H1 (cell line): Measurements from ENCODE around the gene CAPN7. TPM values are rescaled to one million over a fixed set of nuclear protein-coding genes. Genes with fewer than 3 reads are reported as not detected.

Source experiments
- CTCF ChIA-PET: fragments of 300-600 bp; sonication (Branson Sonifier 250); formaldehyde crosslinking; loops from one replicate; lab custom pipeline; 2021; ENCODE audit not compliant: partially characterized antibody; lab: Charles Lee
- POLR2A ChIA-PET: fragments of 300-600 bp; sonication (Branson Sonifier 250); formaldehyde crosslinking; loops from one replicate; lab custom pipeline; 2021; ENCODE audit warnings: inconsistent platforms; ENCODE audit not compliant: partially characterized antibody; lab: Charles Lee
- DNase-seq, 2 experiments: peaks; one replicate each; pipeline versions ENCODE4 v3.0.0 to v3.0.0-alpha.2; 2010 to 2022; ENCODE audit warnings: low spot score in 2 of 2, low read depth in 1 of 2, mixed read lengths in 1 of 2
- FAIRE-seq: peaks from 2 replicates; lab custom pipeline; 2011; peaks lifted over from hg19 to GRCh38; lab: Jason Lieb, UNC
- H2AFZ ChIP-seq: 2 replicates; pipeline ENCODE4 v1.8.1; 2012; ENCODE audit warnings: low read length, inconsistent platforms
- H2AK5ac ChIP-seq: 2 replicates; pipeline ENCODE4 v1.6.1; 2013; ENCODE audit warnings: low read depth, low read length
- H2BK120ac ChIP-seq: replicated peaks from 2 replicates; pipeline ENCODE3; 2013; ENCODE audit warnings: low read depth, low read length, inconsistent platforms
- H2BK12ac ChIP-seq: 2 replicates; pipeline ENCODE4 v1.6.1; 2013; ENCODE audit warnings: low read depth, low read length
- H2BK15ac ChIP-seq: 2 replicates; pipeline ENCODE4 v1.6.1; 2013; ENCODE audit warnings: low read length
- H2BK20ac ChIP-seq: 2 replicates; pipeline ENCODE4 v1.6.1; 2013; ENCODE audit warnings: low read length
- H2BK5ac ChIP-seq: 2 replicates; pipeline ENCODE4 v1.6.1; 2013; ENCODE audit warnings: low read depth, low read length
- H3K14ac ChIP-seq: 2 replicates; pipeline ENCODE4 v1.6.1; 2013; ENCODE audit warnings: inconsistent platforms; ENCODE audit not compliant: insufficient read length
- H3K18ac ChIP-seq: 2 replicates; pipeline ENCODE4 v1.6.1; 2013; ENCODE audit warnings: low read length; ENCODE audit errors: extremely low read depth
- H3K23ac ChIP-seq: 2 replicates; pipeline ENCODE4 v1.6.1; 2013; ENCODE audit warnings: inconsistent platforms; ENCODE audit not compliant: insufficient read length
- H3K23me2 ChIP-seq: 2 replicates; pipeline ENCODE4 v1.6.1; 2013; ENCODE audit warnings: low read depth, low read length
- H3K27ac ChIP-seq: 2 replicates; pipeline ENCODE4 v1.6.1; 2011; ENCODE audit warnings: low read depth, low read length, inconsistent platforms
- H3K27me3 ChIP-seq, 4 experiments: replicated peaks in 1 of 4; 1 replicate in 1 of 4; 2 replicates in 3 of 4; pipeline versions ENCODE4 v1.6.1 to v1.8.1; 2011 to 2013; ENCODE audit warnings: low read length in 3 of 4, mild to moderate bottlenecking in 3 of 4, inconsistent platforms in 2 of 4, mixed read lengths in 2 of 4, moderate library complexity in 1 of 4; ENCODE audit not compliant: control insufficient read depth in 3 of 4, insufficient read depth in 3 of 4; ENCODE audit errors: extremely low read depth in 1 of 4
- H3K36me3 ChIP-seq, 4 experiments: 2 replicates each; pipeline versions ENCODE4 v1.6.1 to v1.8.1; 2011 to 2013; ENCODE audit warnings: mild to moderate bottlenecking in 4 of 4, low read length in 3 of 4, moderate library complexity in 2 of 4, control low read depth in 1 of 4, inconsistent platforms in 1 of 4; ENCODE audit not compliant: insufficient read depth in 4 of 4, control insufficient read depth in 2 of 4
- H3K4ac ChIP-seq: replicated peaks from 2 replicates; pipeline ENCODE3; 2013; ENCODE audit warnings: low read length, low read depth, mixed read lengths, inconsistent platforms; ENCODE audit not compliant: insufficient read length
- H3K4me1 ChIP-seq, 4 experiments: replicated peaks in 1 of 4; 1 replicate in 1 of 4; 2 replicates in 3 of 4; pipeline versions ENCODE4 v1.6.1 to v1.8.1; 2011 to 2013; ENCODE audit warnings: low read length in 3 of 4, inconsistent platforms in 2 of 4, mixed read lengths in 1 of 4; ENCODE audit not compliant: insufficient read depth in 4 of 4, control insufficient read depth in 3 of 4
- H3K4me2 ChIP-seq, 2 experiments: 2 replicates each; pipeline versions ENCODE4 v1.6.1 to v1.8.1; 2011 to 2013; ENCODE audit warnings: low read depth in 2 of 2, low read length in 2 of 2, control low read depth in 1 of 2, inconsistent platforms in 1 of 2, mild to moderate bottlenecking in 1 of 2; ENCODE audit not compliant: insufficient read depth in 1 of 2
- H3K4me3 ChIP-seq, 4 experiments: fragments of 200-600, 300-600 bp in 1 of 4; sonication (generic), shearing (Covaris generic), sonication (Bioruptor Twin) in 1 of 4; 2 replicates each; pipeline versions ENCODE4 v1.5.1 to v1.8.1; 2011 to 2016; ENCODE audit warnings: low read length in 4 of 4, low read depth in 3 of 4, control low read depth in 2 of 4, inconsistent platforms in 2 of 4, mild to moderate bottlenecking in 2 of 4, mixed read lengths in 1 of 4, moderate library complexity in 1 of 4; ENCODE audit not compliant: insufficient read depth in 2 of 4; ENCODE audit errors: extremely low read depth in 1 of 4
- H3K56ac ChIP-seq: replicated peaks from 2 replicates; pipeline ENCODE3; 2013; ENCODE audit warnings: low read depth, mild to moderate bottlenecking, mixed read lengths, low read length, inconsistent platforms; ENCODE audit not compliant: insufficient read length
- H3K79me1 ChIP-seq: 2 replicates; pipeline ENCODE4 v1.6.1; 2013; ENCODE audit warnings: low read depth, low read length, control low read depth
- H3K79me2 ChIP-seq, 2 experiments: 2 replicates each; pipeline versions ENCODE4 v1.6.1 to v1.8.1; 2012 to 2013; ENCODE audit warnings: low read length in 2 of 2, mild to moderate bottlenecking in 2 of 2, inconsistent platforms in 1 of 2; ENCODE audit not compliant: insufficient read depth in 2 of 2, control insufficient read depth in 1 of 2
- H3K9ac ChIP-seq, 4 experiments: replicated peaks in 1 of 4; 1 replicate in 1 of 4; 2 replicates in 3 of 4; pipeline versions ENCODE4 v1.6.1 to v1.8.1; 2011 to 2013; ENCODE audit warnings: low read depth in 3 of 4, low read length in 3 of 4, control low read depth in 2 of 4, mild to moderate bottlenecking in 2 of 4, moderate library complexity in 2 of 4, inconsistent platforms in 1 of 4; ENCODE audit errors: extremely low read depth in 1 of 4
- H3K9me3 ChIP-seq, 2 experiments: 2 replicates each; pipeline versions ENCODE4 v1.6.1 to v1.8.1; 2012 to 2013; ENCODE audit warnings: mild to moderate bottlenecking in 2 of 2, moderate library complexity in 2 of 2, control low read depth in 1 of 2, inconsistent platforms in 1 of 2, low read depth in 1 of 2, low read length in 1 of 2, mixed read lengths in 1 of 2; ENCODE audit not compliant: insufficient read depth in 2 of 2
- H4K20me1 ChIP-seq, 2 experiments: replicated peaks in 1 of 2; 2 replicates each; pipeline versions ENCODE3 to v1.8.1; 2011 to 2013; ENCODE audit warnings: inconsistent platforms in 2 of 2, low read length in 2 of 2, mild to moderate bottlenecking in 1 of 2; ENCODE audit not compliant: insufficient read depth in 2 of 2, control insufficient read depth in 1 of 2
- H4K5ac ChIP-seq: 2 replicates; pipeline ENCODE4 v1.6.1; 2013; ENCODE audit warnings: low read length, low read depth, mixed read lengths, inconsistent platforms; ENCODE audit not compliant: insufficient read length
- H4K8ac ChIP-seq: 2 replicates; pipeline ENCODE4 v1.8.0; 2013; ENCODE audit warnings: mild to moderate bottlenecking, moderate library complexity, low read length, inconsistent platforms; ENCODE audit not compliant: insufficient read depth; ENCODE audit errors: extremely low read depth
- H4K91ac ChIP-seq: replicated peaks from 2 replicates; pipeline ENCODE3; 2013; ENCODE audit warnings: low read length, mixed read lengths, inconsistent platforms; ENCODE audit not compliant: insufficient read length
- BCL11A ChIP-seq, 2 experiments: IDR thresholded peaks; one replicate each; pipeline ENCODE4 v1.6.1; 2011; ENCODE audit warnings: low read depth in 2 of 2, low read length in 2 of 2, mild to moderate bottlenecking in 2 of 2
- CTBP2 ChIP-seq: IDR thresholded peaks from 2 replicates; pipeline ENCODE4 v1.7.0; 2011; ENCODE audit warnings: borderline replicate concordance, mild to moderate bottlenecking, moderate library complexity, mixed read lengths, low read length; ENCODE audit not compliant: insufficient read depth, insufficient read length
- WGBS, 2 experiments: shearing (Covaris generic) in 1 of 2; methylation state at CpG; one replicate each; pipeline versions ENCODE4 v1.1.6 to v1.1.7; 2013 to 2015; ENCODE audit warnings: low lambda C conversion rate in 2 of 2, mixed read lengths in 2 of 2, inconsistent platforms in 1 of 2, low coverage in 1 of 2, missing lambda C conversion rate in 1 of 2; ENCODE audit not compliant: insufficient replicate concordance in 2 of 2, insufficient coverage in 1 of 2, insufficient read length in 1 of 2; ENCODE audit errors: extremely low coverage in 1 of 2, missing lambda C conversion rate in 1 of 2; 5-methylcytosine and 5-hydroxymethylcytosine counted together
- polyA plus RNA-seq, 7 experiments: library from polyadenylated mRNA; depleted of rRNA in 3 of 7; stranded (reverse) in 5 of 7; unstranded in 2 of 7; fragments of >200 nt in 5 of 7; fragments of 200-250 nt in 2 of 7; gene quantifications; 1 replicate in 5 of 7; 2 replicates in 1 of 7; 4 replicates in 1 of 7; pipeline versions ENCODE4 v1.2.1 to v1.2.3, GENCODE V29; 2011 to 2013; ENCODE audit warnings: missing spikeins in 2 of 7, mixed read lengths in 2 of 7
- total RNA-seq: library from RNA; stranded (reverse); fragmentation: NEBNext Ultra II Directional; extraction: Animal tissue kit (Norgen Biotek cat#: 25700); gene quantifications from 2 replicates; pipeline ENCODE4 v1.2.1, GENCODE V29; 2021

Gene CAPN7
- total and polyA plus RNA-seq, 2 of the 8 experiments (the other 6 are each of a cell fraction or from before 2014, with no cell fraction given), result 5.3 to 13.2 TPM

- H3K9me3 ChIP-seq, result no peaks in the 10 kb centered on the region
- no peak overlapping the region for H2BK12ac ChIP-seq
- H4K91ac ChIP-seq, result no peak overlapping the region
- H2AK5ac ChIP-seq, result no peak overlapping the region
- no peak for TF ChIP-seq BCL11A (IDR thresholded peaks at IDR 0.05; ENCODE audit: low read depth in 2 of 2, low read length in 2 of 2)
- TF ChIP-seq CTBP2, result no peak
- no peaks in the 10 kb centered on the region for H3K79me2 ChIP-seq
- peaks cover 0 to 2% of the 10 kb centered on the region in 2 experiments for H4K20me1 ChIP-seq
- peaks cover 4 to 33% (median 15%) of the 10 kb centered on the region in 4 experiments for H3K36me3 ChIP-seq
- no peak overlapping the region for H2BK20ac ChIP-seq
- no peak overlapping the region for H2BK5ac ChIP-seq
- WGBS, 2 experiments, result 93% methylated on average over 2 of the region's 2 CpGs; no CpG with 5 or more reads in 1 of the 2 experiments
- CTCF ChIA-PET, result interaction anchor here (1.2 kb wide), 1 partner anchor 109 kb away, joined by 4 read pairs; no protein-coding TSS in a partner anchor
- no peaks in the 10 kb centered on the region for H3K23me2 ChIP-seq
- no peak overlapping the region for H3K4ac ChIP-seq
- H3K4me3 ChIP-seq, result no peak overlapping the region
- H3K14ac ChIP-seq, result no peak overlapping the region
- no peak overlapping the region for H2AFZ ChIP-seq
- no peak overlapping the region for H2BK15ac ChIP-seq
- H3K4me1 ChIP-seq, result no peaks in the 10 kb centered on the region
- no peak overlapping the region for H3K4me2 ChIP-seq
- no peak overlapping the region for H3K27ac ChIP-seq
- H3K56ac ChIP-seq, result no peak overlapping the region
- H2BK120ac ChIP-seq, result no peak overlapping the region
- no peak overlapping the region for H3K23ac ChIP-seq
- no peak overlapping the region for H3K18ac ChIP-seq
- no peak overlapping the region for H4K8ac ChIP-seq
- no peak for DNase-seq
- H3K9ac ChIP-seq, result no peak overlapping the region
- no peak for FAIRE-seq
- H3K27me3 ChIP-seq, result no peaks in the 10 kb centered on the region
- H3K79me1 ChIP-seq, result no peaks in the 10 kb centered on the region
- H4K5ac ChIP-seq, result no peak overlapping the region
- POLR2A ChIA-PET, result no interaction called here
Measured at GRCh38 chr3:15217841-15218267, 11.8 kb downstream of the CAPN7 start.
